ENCODE data around the gene CISTR.
A peak's percentile ranks its signal among the peaks of the same experiment; 100 is the strongest.
"Not testable (repeated sequence)": the region's sequence is repeated elsewhere in the genome, so short reads cannot be mapped to it uniquely, and the experiment has no call there.

Gene CISTR

DNA sequence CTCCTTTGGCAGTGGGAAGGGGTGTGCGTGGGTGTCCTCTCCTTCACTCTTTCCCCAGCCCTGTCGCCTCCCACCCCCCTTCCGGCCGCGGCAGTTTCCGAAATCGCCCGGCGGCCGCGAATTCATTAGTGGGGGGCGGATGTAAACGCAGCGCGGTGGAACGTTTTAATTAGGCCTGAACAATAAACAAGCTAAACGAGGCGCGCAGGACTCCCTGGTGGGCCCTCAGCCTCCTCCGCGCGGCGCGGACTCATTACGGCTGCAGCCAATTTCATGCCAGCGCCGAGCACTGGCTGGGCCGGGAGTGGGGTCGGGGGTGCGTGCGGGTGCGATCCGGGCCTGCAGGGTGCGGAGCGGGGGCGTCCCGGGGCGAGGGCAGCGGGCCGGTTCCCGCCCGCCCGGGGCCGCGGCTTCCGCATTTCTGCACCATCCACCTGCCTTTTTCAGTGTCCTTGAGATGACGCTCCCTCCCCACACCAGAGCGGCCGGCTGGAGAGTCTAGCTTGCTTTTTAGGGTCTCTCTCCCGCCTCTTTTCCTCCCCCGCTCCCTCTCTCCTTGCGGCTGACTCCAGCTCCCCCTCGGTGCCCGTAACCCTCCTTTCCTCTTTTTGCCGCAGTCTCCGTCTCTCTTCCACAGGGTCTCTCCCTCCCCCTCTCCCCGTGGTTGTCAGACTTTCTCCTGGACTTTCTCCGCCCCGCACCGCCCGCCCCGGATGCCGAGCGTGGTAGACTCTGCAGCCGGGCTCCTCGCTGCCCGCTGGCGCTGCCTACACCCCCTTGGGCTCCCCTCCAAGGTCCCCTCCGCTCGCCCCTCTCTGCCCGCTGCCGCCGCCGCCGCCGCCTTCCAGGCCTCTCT lies at the start of gene CISTR:
TSS of gene CISTR (minus strand) at position 644 of the 856 bp plus-strand sequence.
- no peak for DNase-seq

DNA sequence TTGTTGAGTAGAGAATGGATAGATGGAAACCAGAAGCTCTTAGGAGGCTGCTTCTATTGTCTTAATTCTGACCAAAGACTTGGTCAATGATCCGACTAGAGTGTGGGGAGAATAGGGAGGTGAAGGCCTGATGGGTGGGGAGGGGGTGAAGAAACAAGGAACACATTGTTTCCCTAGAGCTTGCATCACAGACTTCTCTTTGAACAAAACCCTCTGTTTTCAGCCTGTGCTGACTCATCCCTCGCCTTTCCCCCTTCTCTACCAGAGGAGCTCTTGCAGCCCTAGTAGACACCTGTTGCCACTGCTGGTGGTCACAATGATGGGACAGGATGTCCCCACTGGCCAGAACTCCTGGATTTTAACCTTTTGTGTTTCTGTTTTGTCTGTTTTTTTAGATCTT lies 46.8 kb upstream of the CISTR start:
- DNase-seq = peak; percentile 62 to 89

DNA sequence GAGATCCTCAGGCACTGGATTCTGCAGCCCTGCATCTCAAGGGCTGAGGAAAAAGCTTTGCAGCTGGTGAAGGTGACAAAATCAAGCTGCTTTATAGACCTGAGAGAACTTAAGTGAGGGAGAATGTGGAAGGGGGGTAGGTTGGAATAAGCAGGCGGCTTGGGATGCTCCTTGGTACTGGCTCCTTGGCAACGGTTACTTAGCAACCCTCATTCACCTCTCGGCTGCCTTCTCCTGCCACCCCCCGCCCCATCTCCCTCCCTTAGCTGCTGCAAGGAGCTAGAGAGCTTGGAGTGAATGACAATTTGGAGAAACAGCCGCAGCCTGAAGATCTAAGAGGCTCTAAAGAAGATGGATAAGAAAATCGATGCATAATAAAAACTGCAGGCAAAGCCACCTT lies 44.1 kb upstream of the CISTR start:
- peak in 1 of 2 donors; percentile 18 for DNase-seq

DNA sequence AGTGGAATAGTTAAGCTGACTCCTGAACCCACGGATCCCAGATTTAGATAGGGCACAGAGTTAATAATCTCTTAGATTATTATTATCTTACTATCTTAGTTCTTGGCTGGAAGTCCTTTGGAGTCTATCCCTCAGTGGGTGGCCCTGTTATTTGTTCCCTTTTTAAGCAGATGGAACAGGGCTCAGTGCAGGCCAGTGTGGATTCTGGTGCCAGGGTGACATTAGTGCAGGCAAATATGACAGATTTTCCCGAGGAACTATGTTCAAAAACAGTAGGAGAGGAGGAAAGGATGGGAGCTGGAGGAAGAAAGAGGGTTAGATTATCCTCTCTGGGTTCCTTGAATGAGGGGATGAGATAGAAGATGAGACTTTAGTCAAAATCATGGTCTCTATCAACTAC lies 41.4 kb upstream of the CISTR start:
- no peak for DNase-seq

- no peak for DNase-seq
Measured at GRCh38 chr12:53791735-53792326, 40.1 kb upstream of the CISTR start.

DNA sequence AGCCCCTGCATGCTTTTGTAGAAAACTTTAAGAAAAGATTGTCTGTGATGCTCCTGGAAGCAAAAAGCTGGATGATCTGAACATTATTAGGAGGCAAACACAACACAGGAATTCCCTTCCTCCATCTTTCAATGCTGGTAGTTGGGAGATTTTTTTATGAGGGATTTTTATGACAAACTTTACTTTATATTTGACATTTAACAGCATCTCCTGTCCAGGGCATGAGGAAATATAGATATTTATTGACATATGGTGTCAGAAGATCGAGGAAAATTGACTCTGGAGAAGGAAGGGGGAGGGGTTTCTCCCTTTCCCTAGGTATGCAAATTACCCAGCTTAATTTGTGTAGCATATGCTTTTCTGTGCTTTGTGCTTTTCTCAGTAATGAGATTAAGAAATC lies 37.8 kb upstream of the CISTR start:
- no peak for DNase-seq

- no peak for DNase-seq
Measured at GRCh38 chr12:53788892-53789291, 37.1 kb upstream of the CISTR start.

DNA sequence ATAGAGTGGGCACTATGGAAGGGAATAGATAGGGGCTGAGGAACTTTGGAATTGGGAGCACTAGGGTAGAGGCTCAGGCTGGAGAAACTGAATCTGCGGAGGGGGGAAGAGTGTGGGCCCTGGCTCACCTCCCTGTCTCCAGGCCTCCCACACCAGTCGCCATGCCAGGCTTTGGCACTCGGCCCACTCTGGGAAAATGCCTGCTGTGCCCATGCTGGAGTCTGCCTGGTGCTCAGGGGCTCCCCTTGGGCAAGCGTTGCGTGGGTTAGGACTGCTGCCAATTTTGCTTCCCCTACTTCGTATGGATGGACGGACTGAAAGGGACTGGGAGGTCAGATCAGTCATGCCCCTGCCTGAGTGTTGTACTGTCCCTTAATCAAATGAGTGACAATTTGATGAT lies 34.6 kb upstream of the CISTR start:
- no peak for DNase-seq

DNA sequence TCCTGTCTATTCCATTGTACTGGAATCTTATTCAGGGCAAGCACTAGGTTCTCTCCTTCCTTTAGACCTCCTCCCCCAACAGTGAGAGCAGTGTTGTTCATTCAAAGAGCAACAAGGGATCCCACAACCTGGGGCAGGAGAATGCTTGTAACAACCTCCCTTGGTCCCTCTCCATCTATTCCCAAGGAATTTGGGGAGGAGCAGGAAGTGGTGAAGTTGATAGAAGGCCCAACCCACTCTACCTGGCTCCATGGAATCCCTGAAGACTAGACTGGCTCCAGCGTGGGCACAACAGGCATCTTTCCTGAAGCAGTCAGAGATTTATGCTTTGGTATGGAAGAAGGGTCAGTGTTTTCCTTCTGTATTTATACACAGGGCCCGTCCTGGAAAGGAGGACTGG lies 33.4 kb upstream of the CISTR start:
- no peak for DNase-seq

- no peak for DNase-seq
Measured at GRCh38 chr12:53782093-53782703, 30.4 kb upstream of the CISTR start.

DNA sequence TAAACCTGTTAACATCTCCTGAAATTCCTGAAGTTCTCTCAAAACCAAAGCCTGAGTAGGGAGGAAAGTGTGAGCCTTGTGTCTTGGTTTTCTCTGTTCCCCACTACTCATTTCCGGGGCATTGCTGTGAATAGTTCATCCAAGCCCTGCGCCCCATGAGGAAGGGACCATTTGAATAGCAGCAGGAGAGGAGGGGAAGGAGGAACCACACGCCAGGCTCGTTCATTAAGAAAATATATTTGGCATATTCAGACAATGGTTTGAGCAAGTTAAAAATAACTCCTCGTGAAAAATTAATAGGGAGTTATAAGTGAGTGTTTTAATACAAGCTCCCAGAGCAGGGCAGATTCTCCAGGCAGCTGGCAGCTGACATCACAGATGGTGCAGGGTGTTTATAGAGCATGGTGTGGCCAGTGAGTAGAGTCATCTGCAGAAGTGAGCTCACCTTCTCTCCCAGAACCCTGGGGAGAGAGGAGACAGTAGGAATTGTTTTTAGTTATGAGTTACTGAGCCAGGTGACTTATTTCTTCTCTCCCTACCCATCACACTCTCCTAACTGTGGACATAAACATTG lies 29.5 kb upstream of the CISTR start:
- DNase-seq = no peak

DNA sequence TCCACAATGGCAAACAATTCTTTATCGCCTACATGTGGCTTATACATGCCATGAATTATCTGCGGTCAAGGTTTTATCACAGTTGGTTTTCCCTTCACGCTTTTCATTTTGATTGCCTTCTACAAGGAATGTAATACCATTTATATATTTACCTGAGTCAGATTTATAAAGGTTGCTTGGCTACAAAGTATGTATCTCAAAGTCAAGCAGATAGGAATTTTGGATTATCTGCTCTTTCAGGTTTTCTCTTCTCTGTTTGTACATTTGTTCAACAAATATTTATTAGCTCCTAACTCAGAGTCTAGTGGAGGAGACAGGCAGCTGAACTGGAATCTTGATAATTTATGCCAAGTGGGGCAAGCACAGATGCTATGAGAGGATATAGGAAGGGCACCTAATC lies 28.5 kb upstream of the CISTR start:
- DNase-seq = no peak

DNA sequence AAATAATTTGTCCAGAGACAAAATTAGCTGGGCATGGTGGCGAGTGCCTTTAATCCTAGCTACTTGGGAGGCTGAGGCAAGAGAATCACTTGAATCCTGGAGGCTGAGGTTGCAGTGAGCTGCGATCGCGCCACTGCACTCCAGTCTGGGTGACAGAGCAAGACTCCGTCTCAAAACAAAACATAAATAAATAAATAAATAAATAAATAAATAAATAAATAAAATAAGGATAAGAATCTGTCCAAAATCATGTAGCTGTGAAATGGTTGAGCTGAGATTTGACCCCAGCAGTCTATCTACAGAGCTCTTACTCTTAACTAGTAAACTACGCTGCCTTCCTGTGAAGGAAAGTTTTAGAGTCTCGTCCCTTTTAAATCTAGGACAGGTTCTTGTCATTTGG lies 27.9 kb upstream of the CISTR start:
- DNase-seq = not testable (repeated sequence)

- no peak for DNase-seq
Measured at GRCh38 chr12:53777936-53778644, 26.3 kb upstream of the CISTR start.

- DNase-seq = no peak
Measured at GRCh38 chr12:53777412-53777811, 25.6 kb upstream of the CISTR start.

DNA sequence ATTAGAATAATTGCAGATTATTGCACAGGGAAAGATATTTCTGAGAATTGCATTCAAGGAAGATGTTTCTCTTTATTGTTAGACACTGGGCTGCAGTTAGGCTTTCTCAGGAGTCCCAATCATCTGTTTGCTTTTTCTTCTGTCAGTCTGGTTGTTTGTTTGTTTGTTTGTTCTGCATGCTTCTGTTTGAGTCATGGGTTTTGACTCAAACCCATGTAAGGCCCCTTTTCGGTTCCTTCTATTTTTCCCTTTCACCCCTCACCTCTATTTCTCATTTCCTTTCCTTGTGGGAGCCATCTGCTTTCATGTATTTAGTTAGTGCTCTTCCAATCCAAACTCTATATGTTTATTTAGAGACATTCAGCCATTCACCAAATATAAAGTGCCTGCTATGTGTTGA lies 25.1 kb upstream of the CISTR start:
- DNase-seq = no peak

GRCh38 chr12:53775478-53776145 lies 23.8 kb upstream of the CISTR start:
- DNase-seq = no peak

DNA sequence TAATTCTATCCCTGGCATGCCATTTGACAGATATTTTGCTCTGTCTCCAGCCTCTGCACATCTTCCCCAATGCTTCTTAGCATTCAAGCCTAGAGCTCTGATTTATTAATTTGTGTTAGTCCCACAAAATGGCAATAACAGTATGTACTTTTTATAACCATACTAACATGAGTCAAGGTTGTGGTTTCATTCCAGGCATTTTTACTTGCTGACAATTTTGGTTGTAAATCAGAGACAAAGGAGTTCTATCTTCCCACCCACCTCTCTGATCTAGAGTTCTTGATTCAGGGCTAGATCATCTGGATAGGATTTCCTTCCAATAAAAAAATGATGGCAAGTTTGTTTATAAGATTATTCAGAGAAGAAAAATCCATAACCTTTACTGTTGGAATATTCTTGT lies 18.5 kb upstream of the CISTR start:
- DNase-seq = no peak

- no peak for DNase-seq
Measured at GRCh38 chr12:53768976-53769375, 17.2 kb upstream of the CISTR start.

- no peak for DNase-seq
Measured at GRCh38 chr12:53766881-53767280, 15.1 kb upstream of the CISTR start.

DNA sequence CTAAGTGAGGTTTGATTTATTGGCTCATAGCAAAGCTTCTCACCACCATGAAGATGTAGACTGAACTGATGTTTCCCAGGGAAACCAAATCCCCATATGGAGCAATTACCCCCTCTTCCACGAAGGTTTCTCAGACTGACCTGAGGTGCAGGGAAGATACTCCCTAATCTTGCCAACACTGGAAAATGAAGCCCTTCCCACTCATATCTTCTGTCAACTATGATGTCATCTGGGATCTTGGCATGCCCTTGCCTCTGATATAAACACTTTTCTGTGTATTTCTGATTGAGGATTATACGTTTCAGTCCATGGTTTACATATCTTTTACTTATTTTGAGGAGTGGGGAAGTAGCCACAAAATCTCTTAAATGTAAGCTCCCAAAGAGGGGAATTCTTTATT lies 14.1 kb upstream of the CISTR start:
- no peak for DNase-seq

DNA sequence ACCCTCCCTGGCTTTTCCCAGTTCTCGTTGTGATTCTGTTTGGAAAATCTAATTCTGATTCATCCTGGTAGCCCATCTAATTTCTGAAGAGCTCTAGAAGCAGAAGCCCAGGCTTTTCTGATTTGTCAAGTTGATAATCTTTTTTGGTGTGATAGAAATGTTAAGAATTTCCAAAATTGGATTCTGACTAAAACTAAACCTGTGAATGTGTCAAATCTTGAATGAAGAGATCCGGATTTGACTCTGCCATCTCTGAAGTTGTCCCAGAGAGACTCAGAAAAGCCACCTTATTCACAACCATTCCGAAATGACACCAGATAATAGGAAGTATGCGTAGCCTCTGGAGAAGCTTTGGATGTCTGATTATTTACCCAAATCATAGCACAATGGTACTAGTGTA lies 12.8 kb upstream of the CISTR start:
- no peak for DNase-seq

- DNase-seq = not testable (repeated sequence)
Measured at GRCh38 chr12:53762793-53763192, 11.0 kb upstream of the CISTR start.
